Thyroid gland (tissue), 4 donors: ENCODE data around the gene SPI1. TPM values are rescaled to one million over a fixed set of nuclear protein-coding genes. Genes with fewer than 3 reads are reported as not detected.

ENCODE experiments used
- DNase-seq, 2 donors: peaks; one replicate each; pipeline ENCODE4 v3.0.0-alpha.2; 2019
- H3K27ac ChIP-seq, 3 donors: fragments of 200-600 bp; sonication (generic); 1 replicate in 2 of 3; 2 replicates in 1 of 3; pipeline ENCODE4 v1.5.1; 2016 to 2019; ENCODE audit warnings: mild to moderate bottlenecking in 1 of 3, moderate library complexity in 1 of 3
- H3K27me3 ChIP-seq: fragments of 200-600 bp; sonication (generic); one replicate; pipeline ENCODE4 v1.5.1; 2019
- H3K36me3 ChIP-seq, 2 donors: fragments of 200-600 bp; sonication (generic); one replicate each; pipeline ENCODE4 v1.5.1; 2016 to 2019
- H3K4me1 ChIP-seq, 2 donors: fragments of 200-600 bp; sonication (generic); one replicate each; pipeline ENCODE4 v1.5.1; 2017 to 2019
- H3K4me3 ChIP-seq, 3 donors: fragments of 200-600 bp; sonication (generic); replicated peaks in 1 of 3; 1 replicate in 2 of 3; 2 replicates in 1 of 3; pipeline ENCODE4 v1.5.1; 2016; ENCODE audit warnings: mild to moderate bottlenecking in 1 of 3
- H3K9me3 ChIP-seq: fragments of 200-600 bp; sonication (generic); one replicate; pipeline ENCODE4 v1.5.1; 2017
- CTCF ChIP-seq, 6 experiments: fragments of 200-600 bp in 3 of 6; fragments of 450-650 bp in 3 of 6; sonication (generic) in 3 of 6; IDR thresholded peaks; one replicate each; pipeline ENCODE4 v1.5.1; 2016 to 2019; ENCODE audit warnings: antibody characterized with exemption in 6 of 6, mild to moderate bottlenecking in 2 of 6, inconsistent platforms in 1 of 6, moderate library complexity in 1 of 6
- POLR2A ChIP-seq, 2 donors: fragments of 450-650 bp; IDR thresholded peaks; one replicate each; pipeline ENCODE4 v1.6.1; 2017; ENCODE audit warnings: antibody characterized with exemption in 2 of 2, mild to moderate bottlenecking in 2 of 2, moderate library complexity in 1 of 2
- WGBS, 2 donors: methylation state at CpG; one replicate each; pipeline ENCODE4 v1.1.5; 2017; 5-methylcytosine and 5-hydroxymethylcytosine counted together
- intact Hi-C: fragments of 100-400 bp; cut with DNase I; formaldehyde crosslinking; loops from one replicate; pipeline ENCODE4 v1.15.1; 2023
- total RNA-seq, 4 donors: library from RNA; depleted of rRNA; stranded (reverse); fragments of >200 nt; gene quantifications; one replicate each; pipeline ENCODE4 v1.2.3, GENCODE V29; 2016

Gene SPI1
- total RNA-seq, 4 donors from 2014 or later: 4.8 to 18.0 (median 5.8) TPM

GRCh38 chr11:47350315-47350714, 28.0 kb downstream of the SPI1 start:
- no peaks in the 10 kb centered on the region for H3K27me3 ChIP-seq
- H3K36me3 ChIP-seq: no peaks in the 10 kb centered on the region
- no peak for TF ChIP-seq CTCF (IDR thresholded peaks at IDR 0.05)
- no peak for TF ChIP-seq POLR2A (IDR thresholded peaks at IDR 0.05)
- H3K4me1 ChIP-seq: peaks cover 4 to 7% of the 10 kb centered on the region in 2 donors
- no peaks in the 10 kb centered on the region for H3K9me3 ChIP-seq
- DNase-seq: no peak
- H3K27ac ChIP-seq: no peak overlapping the region
- WGBS, 2 donors: 87 to 92% methylated on average over 6 to 9 of the region's 9 CpGs
- intact Hi-C loops: loop anchor here (10.0 kb wide), 1 partner anchor 466 kb away; no protein-coding TSS in a partner anchor
- no peak overlapping the region for H3K4me3 ChIP-seq

- Histone ChIP-seq H3K27ac (no peak overlapping the region), H3K27me3 (no peaks in the 10 kb centered on the region), H3K4me3 (no peak overlapping the region), H3K9me3 (no peaks in the 10 kb centered on the region), H3K4me1 (peaks cover under 1 to 4% of the 10 kb centered on the region in 2 donors), H3K36me3 (no peaks in the 10 kb centered on the region)
- 91 to 95% methylated on average over 9 to 22 of the region's 23 CpGs for WGBS, 2 donors
- TF ChIP-seq CTCF (IDR thresholded peaks at IDR 0.05) (no peak), POLR2A (IDR thresholded peaks at IDR 0.05) (no peak)
- no peak for DNase-seq
- intact Hi-C loops: loop anchor here (10.0 kb wide), 2 partner anchors 75 to 465 kb away; partner anchors contain the start of gene MADD
Measured at GRCh38 chr11:47349521-47350095, 28.7 kb downstream of the SPI1 start.

GRCh38 chr11:47348859-47349258, 29.5 kb downstream of the SPI1 start:
- WGBS, 2 donors: 81 to 85% methylated on average over 7 of the region's 8 CpGs

GRCh38 chr11:47348131-47348802, 30.1 kb downstream of the SPI1 start:
- no peak for DNase-seq
- TF ChIP-seq CTCF (IDR thresholded peaks at IDR 0.05) (no peak), POLR2A (IDR thresholded peaks at IDR 0.05) (no peak)
- H3K27ac ChIP-seq: no peak overlapping the region
- no peak overlapping the region for H3K4me3 ChIP-seq
- H3K27me3 ChIP-seq: no peaks in the 10 kb centered on the region
- 78 to 84% methylated on average over 21 to 22 of the region's 24 CpGs for WGBS, 2 donors
- no peaks in the 10 kb centered on the region for H3K9me3 ChIP-seq
- intact Hi-C loops: loop anchor here (10.0 kb wide), 1 partner anchor 73 kb away; the partner anchor contains the start of gene MADD
- no peaks in the 10 kb centered on the region for H3K36me3 ChIP-seq
- no peaks in the 10 kb centered on the region for H3K4me1 ChIP-seq

More at GRCh38 chr11:47348859-47349258, 29.5 kb downstream of the SPI1 start:
- Histone ChIP-seq H3K27ac (no peak overlapping the region), H3K4me3 (no peak overlapping the region), H3K36me3 (no peaks in the 10 kb centered on the region), H3K9me3 (no peaks in the 10 kb centered on the region), H3K27me3 (no peaks in the 10 kb centered on the region), H3K4me1 (no peaks in the 10 kb centered on the region)
- DNase-seq: no peak
- TF ChIP-seq CTCF (IDR thresholded peaks at IDR 0.05): no peak
- no peak for TF ChIP-seq POLR2A (IDR thresholded peaks at IDR 0.05)
- intact Hi-C loops: loop anchor here (10.0 kb wide), 1 partner anchor 74 kb away; the partner anchor contains the start of gene MADD

GRCh38 chr11:47347137-47347536, 31.2 kb downstream of the SPI1 start:
- TF ChIP-seq POLR2A (IDR thresholded peaks at IDR 0.05) (no peak), CTCF (IDR thresholded peaks at IDR 0.05) (no peak)
- no peak overlapping the region for H3K27ac ChIP-seq
- H3K27me3 ChIP-seq: no peaks in the 10 kb centered on the region
- no peak overlapping the region for H3K4me3 ChIP-seq
- DNase-seq: no peak
- intact Hi-C loops: loop anchor here (10.0 kb wide), 1 partner anchor 72 kb away; the partner anchor contains the start of gene MADD
- H3K36me3 ChIP-seq: no peaks in the 10 kb centered on the region
- H3K4me1 ChIP-seq: no peaks in the 10 kb centered on the region
- 58 to 61% methylated on average over 4 to 5 of the region's 5 CpGs for WGBS, 2 donors
- H3K9me3 ChIP-seq: no peaks in the 10 kb centered on the region
